GM18867 (cell line): ENCODE data around the gene NUP205.
A peak's percentile ranks its signal among the peaks of the same experiment; 100 is the strongest.

ENCODE experiments used
- ATAC-seq: cut with Tn5 transposase; IDR thresholded peaks from one replicate; pipeline ENCODE4 v1.9.1; 2021; ENCODE audit warnings: mild to moderate bottlenecking, moderate library complexity; ENCODE audit not compliant: unreplicated experiment

NUP205 gene

GRCh38 chr7:135557455-135558336 lies at the start of gene NUP205:
Gene NUP205, plus strand, starts transcription at chr7:135557917. Its CDS starts 28 bp downstream, at chr7:135557945.
- ATAC-seq: peak; percentile 79

GRCh38 chr7:135508883-135509588 lies 48.7 kb upstream of the NUP205 start:
- ATAC-seq: peak; percentile 29

- ATAC-seq: no peak
These were observed 48.2 kb upstream of the NUP205 start for GRCh38 chr7:135509589-135509838.

GRCh38 chr7:135509839-135510591 lies 47.7 kb upstream of the NUP205 start, which contains the start of gene CNOT4:
Gene CNOT4, minus strand, starts transcription at chr7:135510102. Its CDS starts 71,771 bp downstream, at chr7:135438331.
- ATAC-seq: peak; percentile 95

GRCh38 chr7:135510592-135511183 lies 47.0 kb upstream of the NUP205 start:
- ATAC-seq: no peak

- ATAC-seq: peak; percentile 37
These were observed 45.4 kb upstream of the NUP205 start for GRCh38 chr7:135512135-135512887.

GRCh38 chr7:135514856-135515255 lies 42.9 kb upstream of the NUP205 start:
- ATAC-seq: no peak

- no peak for ATAC-seq
These were observed 40.7 kb upstream of the NUP205 start for GRCh38 chr7:135517060-135517459.

GRCh38 chr7:135518748-135519147 lies 39.0 kb upstream of the NUP205 start:
- ATAC-seq: no peak

GRCh38 chr7:135519233-135519688 lies 38.5 kb upstream of the NUP205 start:
- ATAC-seq: no peak

- ATAC-seq: no peak
These were observed 37.8 kb upstream of the NUP205 start for GRCh38 chr7:135519871-135520270.

- no peak for ATAC-seq
These were observed 35.2 kb upstream of the NUP205 start for GRCh38 chr7:135522509-135522908.

- no peak for ATAC-seq
These were observed 34.6 kb upstream of the NUP205 start for GRCh38 chr7:135523146-135523545.

GRCh38 chr7:135525426-135525825 lies 32.3 kb upstream of the NUP205 start:
- no peak for ATAC-seq

- no peak for ATAC-seq
These were observed 30.7 kb upstream of the NUP205 start for GRCh38 chr7:135527025-135527424.

- no peak for ATAC-seq
These were observed 21.6 kb upstream of the NUP205 start for GRCh38 chr7:135536150-135536549.

- ATAC-seq: no peak
These were observed 20.3 kb upstream of the NUP205 start for GRCh38 chr7:135537453-135537852.

- ATAC-seq: no peak
These were observed 19.8 kb upstream of the NUP205 start for GRCh38 chr7:135537905-135538304.

GRCh38 chr7:135538376-135538775 lies 19.3 kb upstream of the NUP205 start:
- ATAC-seq: no peak

- ATAC-seq: no peak
These were observed 18.1 kb upstream of the NUP205 start for GRCh38 chr7:135539629-135540028.
